CD1c-positive myeloid dendritic cell (primary cell): ENCODE data around the gene UBE2E1.
A peak's percentile ranks its signal among the peaks of the same experiment; 100 is the strongest.

Experiments used
- DNase-seq: peaks from one replicate; pipeline ENCODE4 v3.0.0-alpha.2; 2016; ENCODE audit errors: extremely low spot score

The UBE2E1 gene

GRCh38 chr3:23795096-23795495 lies 10.7 kb upstream of the UBE2E1 start:
- no peak for DNase-seq

- DNase-seq, result no peak
Observed at GRCh38 chr3:23796518-23796917, 9.2 kb upstream of the UBE2E1 start.

GRCh38 chr3:23797491-23797890 lies 8.3 kb upstream of the UBE2E1 start:
- peak; percentile 83 for DNase-seq

- DNase-seq, result no peak
Observed at GRCh38 chr3:23798456-23798855, 7.3 kb upstream of the UBE2E1 start.

GRCh38 chr3:23798876-23799275 lies 6.9 kb upstream of the UBE2E1 start:
- no peak for DNase-seq

GRCh38 chr3:23800731-23801130 lies 5.0 kb upstream of the UBE2E1 start:
- no peak for DNase-seq

GRCh38 chr3:23804441-23805209 lies 1.1 kb upstream of the UBE2E1 start:
- DNase-seq, result no peak

GRCh38 chr3:23805210-23805632 lies 534 bp upstream of the UBE2E1 start:
- no peak for DNase-seq

GRCh38 chr3:23806534-23807423 lies 1.0 kb downstream of the UBE2E1 start:
- peak; percentile 58 for DNase-seq

GRCh38 chr3:23807424-23808015 lies 1.8 kb downstream of the UBE2E1 start:
- DNase-seq, result no peak

GRCh38 chr3:23808525-23808924 lies 2.8 kb downstream of the UBE2E1 start:
- DNase-seq, result no peak

GRCh38 chr3:23809294-23809693 lies 3.5 kb downstream of the UBE2E1 start:
- DNase-seq, result no peak

- peak; percentile 56 for DNase-seq
Observed at GRCh38 chr3:23809840-23810342, 4.1 kb downstream of the UBE2E1 start.

GRCh38 chr3:23810343-23811184 lies 4.8 kb downstream of the UBE2E1 start:
- peak; percentile 20 for DNase-seq

GRCh38 chr3:23811185-23811527 lies 5.4 kb downstream of the UBE2E1 start:
- DNase-seq, result peak; percentile 57

GRCh38 chr3:23811919-23812318 lies 6.2 kb downstream of the UBE2E1 start:
- DNase-seq, result no peak

- no peak for DNase-seq
Observed at GRCh38 chr3:23815879-23816278, 10.1 kb downstream of the UBE2E1 start.

GRCh38 chr3:23816721-23817120 lies 11.0 kb downstream of the UBE2E1 start:
- DNase-seq, result no peak

GRCh38 chr3:23817508-23818223 lies 11.9 kb downstream of the UBE2E1 start:
- no peak for DNase-seq

GRCh38 chr3:23819599-23820360 lies 14.0 kb downstream of the UBE2E1 start:
- peak; percentile 31 for DNase-seq
